Astrocyte (in vitro differentiated cells and primary cell): ENCODE measurements around the gene TTC7B. TPM values are rescaled to one million over a fixed set of nuclear protein-coding genes. Genes with fewer than 3 reads are reported as not detected.

ENCODE experiments used
- DNase-seq: peaks from one replicate; pipeline ENCODE4 v3.0.0-alpha.2; 2010; ENCODE audit warnings: low read depth
- FAIRE-seq: peaks from 2 replicates; lab custom pipeline; 2011; peaks lifted over from hg19 to GRCh38; lab: Jason Lieb, UNC
- H2AFZ ChIP-seq: 2 replicates; pipeline ENCODE4 v1.6.0; 2012; ENCODE audit warnings: low read depth, low read length, inconsistent platforms
- H3K27ac ChIP-seq: 2 replicates; pipeline ENCODE4 v1.5.1; 2011; ENCODE audit warnings: low read depth, low read length, inconsistent platforms
- H3K27me3 ChIP-seq: 2 replicates; pipeline ENCODE4 v1.6.0; 2011; ENCODE audit warnings: low read length, inconsistent platforms; ENCODE audit not compliant: insufficient read depth
- H3K36me3 ChIP-seq: 2 replicates; pipeline ENCODE4 v1.5.1; 2011; ENCODE audit warnings: low read length, inconsistent platforms; ENCODE audit not compliant: insufficient read depth
- H3K4me1 ChIP-seq: 2 replicates; pipeline ENCODE4 v1.5.1; 2011; ENCODE audit warnings: low read length, inconsistent platforms; ENCODE audit not compliant: insufficient read depth
- H3K4me2 ChIP-seq: 2 replicates; pipeline ENCODE4 v1.6.0; 2012; ENCODE audit warnings: low read length, inconsistent platforms
- H3K4me3 ChIP-seq: 2 replicates; pipeline ENCODE4 v1.5.1; 2011; ENCODE audit warnings: low read depth, mild to moderate bottlenecking, low read length, inconsistent platforms; ENCODE audit not compliant: insufficient read depth
- H3K79me2 ChIP-seq: 2 replicates; pipeline ENCODE4 v1.6.0; 2012; ENCODE audit warnings: mild to moderate bottlenecking, low read length, inconsistent platforms; ENCODE audit not compliant: insufficient read depth
- H3K9ac ChIP-seq: 2 replicates; pipeline ENCODE4 v1.6.0; 2012; ENCODE audit warnings: mild to moderate bottlenecking, low read length, inconsistent platforms
- H3K9me3 ChIP-seq: 2 replicates; pipeline ENCODE4 v1.5.1; 2012; ENCODE audit warnings: low read depth, mild to moderate bottlenecking, low read length, inconsistent platforms; ENCODE audit not compliant: insufficient read depth
- H4K20me1 ChIP-seq: 2 replicates; pipeline ENCODE4 v1.6.0; 2012; ENCODE audit warnings: low read length, inconsistent platforms; ENCODE audit not compliant: insufficient read depth
- H3K27ac Mint-ChIP-seq: one replicate; pipeline ENCODE4 v1.8.0; 2021; ENCODE audit warnings: mild to moderate bottlenecking, mixed read lengths; ENCODE audit not compliant: unreplicated experiment
- H3K27me3 Mint-ChIP-seq: one replicate; pipeline ENCODE4 v1.8.0; 2021; ENCODE audit warnings: low read depth, mixed read lengths; ENCODE audit not compliant: unreplicated experiment
- H3K36me3 Mint-ChIP-seq: one replicate; pipeline ENCODE4 v1.8.0; 2021; ENCODE audit warnings: low read depth, mixed read lengths; ENCODE audit not compliant: unreplicated experiment
- H3K4me1 Mint-ChIP-seq: one replicate; pipeline ENCODE4 v1.8.0; 2021; ENCODE audit warnings: low read depth, mixed read lengths; ENCODE audit not compliant: unreplicated experiment
- H3K4me3 Mint-ChIP-seq: one replicate; pipeline ENCODE4 v1.8.0; 2021; ENCODE audit warnings: mild to moderate bottlenecking, moderate library complexity, mixed read lengths; ENCODE audit not compliant: unreplicated experiment
- H3K9me3 Mint-ChIP-seq: one replicate; pipeline ENCODE4 v1.8.0; 2021; ENCODE audit warnings: mild to moderate bottlenecking, mixed read lengths; ENCODE audit not compliant: unreplicated experiment
- EZH2 ChIP-seq: IDR thresholded peaks from 2 replicates; pipeline ENCODE4 v1.6.1; 2012; ENCODE audit warnings: mild to moderate bottlenecking, low read length, inconsistent platforms; ENCODE audit not compliant: insufficient read depth
- total RNA-seq: library from RNA; stranded (reverse); gene quantifications from 2 replicates; pipeline ENCODE4 v1.2.1, GENCODE V29; 2021
- TF ChIP-seq, protein P1 (sequence below): IDR thresholded peaks from 2 replicates; pipeline ENCODE4 v1.5.1; 2011; ENCODE audit warnings: low read depth, mild to moderate bottlenecking, inconsistent platforms, low read length, moderate library complexity; ENCODE audit not compliant: insufficient read depth

The TTC7B gene
- total RNA-seq, 1 donor from 2014 or later, result 42.1 TPM

GRCh38 chr14:90788031-90788430, 28.2 kb downstream of the TTC7B start:
- Histone ChIP-seq H3K27ac (no peak overlapping the region), H3K4me1 (no peaks in the 10 kb centered on the region), H4K20me1 (peaks cover 6% of the 10 kb centered on the region), H3K27me3 (no peaks in the 10 kb centered on the region), H3K9ac (no peak overlapping the region), H3K4me3 (no peak overlapping the region), H3K9me3 (no peaks in the 10 kb centered on the region), H3K4me2 (no peak overlapping the region), H3K36me3 (no peaks in the 10 kb centered on the region), H3K79me2 (peaks cover 8% of the 10 kb centered on the region), H2AFZ (no peak overlapping the region)
- Mint-ChIP-seq H3K4me1 (no peaks in the 10 kb centered on the region), H3K9me3 (no peaks in the 10 kb centered on the region), H3K27me3 (no peaks in the 10 kb centered on the region), H3K4me3 (no peak overlapping the region), H3K36me3 (peaks cover 15% of the 10 kb centered on the region), H3K27ac (no peak overlapping the region)
- FAIRE-seq (no peak), DNase-seq (no peak)
- no peak for TF ChIP-seq EZH2
- TF ChIP-seq, protein P1, sequence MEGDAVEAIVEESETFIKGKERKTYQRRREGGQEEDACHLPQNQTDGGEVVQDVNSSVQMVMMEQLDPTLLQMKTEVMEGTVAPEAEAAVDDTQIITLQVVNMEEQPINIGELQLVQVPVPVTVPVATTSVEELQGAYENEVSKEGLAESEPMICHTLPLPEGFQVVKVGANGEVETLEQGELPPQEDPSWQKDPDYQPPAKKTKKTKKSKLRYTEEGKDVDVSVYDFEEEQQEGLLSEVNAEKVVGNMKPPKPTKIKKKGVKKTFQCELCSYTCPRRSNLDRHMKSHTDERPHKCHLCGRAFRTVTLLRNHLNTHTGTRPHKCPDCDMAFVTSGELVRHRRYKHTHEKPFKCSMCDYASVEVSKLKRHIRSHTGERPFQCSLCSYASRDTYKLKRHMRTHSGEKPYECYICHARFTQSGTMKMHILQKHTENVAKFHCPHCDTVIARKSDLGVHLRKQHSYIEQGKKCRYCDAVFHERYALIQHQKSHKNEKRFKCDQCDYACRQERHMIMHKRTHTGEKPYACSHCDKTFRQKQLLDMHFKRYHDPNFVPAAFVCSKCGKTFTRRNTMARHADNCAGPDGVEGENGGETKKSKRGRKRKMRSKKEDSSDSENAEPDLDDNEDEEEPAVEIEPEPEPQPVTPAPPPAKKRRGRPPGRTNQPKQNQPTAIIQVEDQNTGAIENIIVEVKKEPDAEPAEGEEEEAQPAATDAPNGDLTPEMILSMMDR, result no peak

- TF ChIP-seq EZH2, result no peak
- TF ChIP-seq, protein P1, result no peak
- peaks cover 2% of the 10 kb centered on the region for H3K79me2 ChIP-seq
- H3K27ac Mint-ChIP-seq, result no peak overlapping the region
- H3K9ac ChIP-seq, result no peak overlapping the region
- no peak overlapping the region for H3K27ac ChIP-seq
- peaks cover 7% of the 10 kb centered on the region for H3K4me1 ChIP-seq
- peaks cover 17% of the 10 kb centered on the region for H4K20me1 ChIP-seq
- H3K27me3 ChIP-seq, result no peaks in the 10 kb centered on the region
- no peak overlapping the region for H3K4me3 ChIP-seq
- no peaks in the 10 kb centered on the region for H3K9me3 ChIP-seq
- DNase-seq (no peak), FAIRE-seq (no peak)
- H2AFZ ChIP-seq, result no peak overlapping the region
- H3K4me1 Mint-ChIP-seq, result no peaks in the 10 kb centered on the region
- H3K36me3 Mint-ChIP-seq, result peaks cover 14% of the 10 kb centered on the region
- no peak overlapping the region for H3K4me3 Mint-ChIP-seq
- H3K27me3 Mint-ChIP-seq, result no peaks in the 10 kb centered on the region
- no peaks in the 10 kb centered on the region for H3K36me3 ChIP-seq
- H3K9me3 Mint-ChIP-seq, result no peaks in the 10 kb centered on the region
- H3K4me2 ChIP-seq, result no peak overlapping the region
Observed at GRCh38 chr14:90785876-90786450, 30.3 kb downstream of the TTC7B start.

GRCh38 chr14:90785471-90785870, 30.8 kb downstream of the TTC7B start:
- H3K36me3 Mint-ChIP-seq, result peaks cover 18% of the 10 kb centered on the region

More at GRCh38 chr14:90785471-90785870, 30.8 kb downstream of the TTC7B start:
- no peaks in the 10 kb centered on the region for H3K27me3 ChIP-seq
- no peak overlapping the region for H3K4me3 Mint-ChIP-seq
- DNase-seq, result no peak
- H3K27ac Mint-ChIP-seq, result no peak overlapping the region
- H3K4me2 ChIP-seq, result no peak overlapping the region
- no peaks in the 10 kb centered on the region for H3K79me2 ChIP-seq
- H3K4me1 Mint-ChIP-seq, result no peaks in the 10 kb centered on the region
- no peak overlapping the region for H2AFZ ChIP-seq
- no peak for TF ChIP-seq EZH2
- TF ChIP-seq, protein P1, result no peak
- H3K4me3 ChIP-seq, result no peak overlapping the region
- H3K4me1 ChIP-seq, result peaks cover 9% of the 10 kb centered on the region
- H3K9me3 Mint-ChIP-seq, result no peaks in the 10 kb centered on the region
- H3K27me3 Mint-ChIP-seq, result no peaks in the 10 kb centered on the region
- no peak overlapping the region for H3K9ac ChIP-seq
- no peaks in the 10 kb centered on the region for H3K36me3 ChIP-seq
- H3K27ac ChIP-seq, result no peak overlapping the region
- no peak for FAIRE-seq
- H3K9me3 ChIP-seq, result no peaks in the 10 kb centered on the region
- peaks cover 17% of the 10 kb centered on the region for H4K20me1 ChIP-seq
